Mucosa of rectum (tissue), 2 donors: ENCODE results near the gene CBX3.
"Not testable (repeated sequence)": the region's sequence is repeated elsewhere in the genome, so short reads cannot be mapped to it uniquely, and the experiment has no call there.

ENCODE experiments used
- H3K27ac ChIP-seq, 2 donors: one replicate each; pipeline ENCODE4 v1.7.0; 2013; ENCODE audit warnings: inconsistent platforms in 2 of 2, low read depth in 2 of 2, low read length in 2 of 2
- H3K27me3 ChIP-seq, 2 donors: one replicate each; pipeline ENCODE4 v1.7.0; 2013; ENCODE audit warnings: low read length in 2 of 2; ENCODE audit not compliant: control insufficient read depth in 2 of 2, insufficient read depth in 2 of 2
- H3K36me3 ChIP-seq, 2 donors: one replicate each; pipeline ENCODE4 v1.7.0; 2013; ENCODE audit warnings: low read length in 2 of 2; ENCODE audit not compliant: control insufficient read depth in 2 of 2, insufficient read depth in 2 of 2
- H3K4me1 ChIP-seq, 2 donors: one replicate each; pipeline ENCODE4 v1.7.0; 2013; ENCODE audit warnings: low read length in 2 of 2, mild to moderate bottlenecking in 1 of 2; ENCODE audit not compliant: control insufficient read depth in 2 of 2, insufficient read depth in 2 of 2
- H3K4me3 ChIP-seq, 2 donors: one replicate each; pipeline ENCODE4 v1.7.0; 2013; ENCODE audit warnings: low read length in 2 of 2
- H3K9ac ChIP-seq, 2 donors: one replicate each; pipeline ENCODE4 v1.7.0; 2013; ENCODE audit warnings: low read length in 2 of 2, low read depth in 1 of 2, mild to moderate bottlenecking in 1 of 2
- H3K9me3 ChIP-seq, 2 donors: one replicate each; pipeline ENCODE4 v1.7.0; 2013; ENCODE audit warnings: low read length in 2 of 2; ENCODE audit not compliant: control insufficient read depth in 2 of 2
- donor health status: healthy.
- donor health status: Normal muscosa, but diverticular disease.

The CBX3 gene

GRCh38 chr7:26188206-26188956, 13.2 kb upstream of the CBX3 start:
- Histone ChIP-seq H3K36me3 (peaks cover 49 to 60% of the 10 kb centered on the region in 2 donors), H3K4me3 (no peak overlapping the region), H3K27ac (no peak overlapping the region), H3K9me3 (no peaks in the 10 kb centered on the region), H3K9ac (no peak overlapping the region), H3K27me3 (no peaks in the 10 kb centered on the region), H3K4me1 (peaks cover 0 to 4% of the 10 kb centered on the region in 2 donors)

DNA sequence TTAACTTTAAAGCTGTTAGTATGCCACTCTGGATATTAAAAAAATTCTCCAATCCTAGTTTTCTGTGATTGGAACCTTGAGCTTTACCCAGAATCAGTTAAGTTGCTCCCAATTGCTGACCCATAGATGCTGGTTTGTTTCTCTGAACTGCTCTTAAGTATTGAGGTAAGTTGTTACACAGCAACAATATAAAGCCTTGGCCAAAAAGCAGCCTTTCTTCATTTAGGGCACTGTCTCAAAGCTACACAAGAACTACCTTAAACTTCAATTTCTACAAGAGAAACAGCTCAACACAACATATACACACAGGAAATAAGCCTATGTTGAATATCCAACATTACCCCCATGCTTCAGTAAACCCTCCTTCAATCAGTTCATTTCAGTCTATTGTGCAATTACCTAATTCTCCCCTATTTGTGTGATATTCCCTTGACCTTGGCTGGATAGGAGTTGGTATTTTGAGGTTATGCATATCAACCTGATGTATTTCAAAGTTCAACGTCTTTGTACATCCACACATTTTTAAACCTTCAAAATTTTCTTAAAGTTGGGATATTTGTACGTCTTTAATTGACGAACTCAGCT, 12.5 kb upstream of the CBX3 start:
- no peak overlapping the region for H3K27ac ChIP-seq
- H3K4me3 ChIP-seq = no peak overlapping the region
- H3K36me3 ChIP-seq = peaks cover 55 to 66% of the 10 kb centered on the region in 2 donors
- H3K9me3 ChIP-seq = no peaks in the 10 kb centered on the region
- peaks cover 4 to 8% of the 10 kb centered on the region in 2 donors for H3K4me1 ChIP-seq
- no peaks in the 10 kb centered on the region for H3K27me3 ChIP-seq
- H3K9ac ChIP-seq = no peak overlapping the region

DNA sequence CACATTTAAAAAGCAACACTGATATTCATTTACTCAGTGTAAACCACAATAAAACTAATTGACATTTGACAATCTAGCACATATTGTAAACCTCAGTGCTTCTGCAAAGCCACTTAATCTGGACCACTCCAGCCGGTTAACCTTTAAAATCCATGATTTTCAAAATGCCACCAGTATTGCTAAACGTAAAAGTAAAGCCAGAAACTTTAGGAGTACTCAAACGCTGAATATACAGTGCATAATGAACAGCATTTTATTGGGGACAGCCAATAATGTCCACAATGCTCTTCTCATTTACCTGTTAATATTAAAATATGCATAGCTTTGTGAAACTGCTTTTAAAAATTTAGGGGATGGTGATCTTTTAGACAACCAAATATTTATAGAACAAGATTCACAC, 11.8 kb upstream of the CBX3 start:
- Histone ChIP-seq H3K27me3 (no peaks in the 10 kb centered on the region), H3K36me3 (peaks cover 62 to 71% of the 10 kb centered on the region in 2 donors), H3K4me1 (peaks cover 4 to 12% of the 10 kb centered on the region in 2 donors), H3K27ac (no peak overlapping the region), H3K9ac (no peak overlapping the region), H3K9me3 (no peaks in the 10 kb centered on the region), H3K4me3 (no peak overlapping the region)

GRCh38 chr7:26190417-26190869, 11.1 kb upstream of the CBX3 start:
- no peak overlapping the region for H3K27ac ChIP-seq
- no peaks in the 10 kb centered on the region for H3K27me3 ChIP-seq
- peaks cover 4 to 12% of the 10 kb centered on the region in 2 donors for H3K4me1 ChIP-seq
- H3K9me3 ChIP-seq = no peaks in the 10 kb centered on the region
- peaks cover 65 to 76% of the 10 kb centered on the region in 2 donors for H3K36me3 ChIP-seq
- no peak overlapping the region for H3K9ac ChIP-seq
- no peak overlapping the region for H3K4me3 ChIP-seq

- Histone ChIP-seq H3K36me3 (peaks cover 74 to 85% of the 10 kb centered on the region in 2 donors), H3K4me1 (peaks cover 11 to 20% of the 10 kb centered on the region in 2 donors), H3K27me3 (no peaks in the 10 kb centered on the region)
Measured at GRCh38 chr7:26191233-26191973, 10.1 kb upstream of the CBX3 start.

GRCh38 chr7:26191974-26192479, 9.5 kb upstream of the CBX3 start:
- H3K27ac ChIP-seq = no peak overlapping the region
- peaks cover 80 to 92% of the 10 kb centered on the region in 2 donors for H3K36me3 ChIP-seq
- H3K9ac ChIP-seq = no peak overlapping the region
- no peaks in the 10 kb centered on the region for H3K27me3 ChIP-seq
- H3K4me1 ChIP-seq = peaks cover 15 to 26% of the 10 kb centered on the region in 2 donors
- no peak overlapping the region for H3K4me3 ChIP-seq
- no peaks in the 10 kb centered on the region for H3K9me3 ChIP-seq

More at GRCh38 chr7:26191233-26191973, 10.1 kb upstream of the CBX3 start:
- no peaks in the 10 kb centered on the region for H3K9me3 ChIP-seq
- no peak overlapping the region for H3K4me3 ChIP-seq
- H3K27ac ChIP-seq = no peak overlapping the region
- H3K9ac ChIP-seq = no peak overlapping the region

DNA sequence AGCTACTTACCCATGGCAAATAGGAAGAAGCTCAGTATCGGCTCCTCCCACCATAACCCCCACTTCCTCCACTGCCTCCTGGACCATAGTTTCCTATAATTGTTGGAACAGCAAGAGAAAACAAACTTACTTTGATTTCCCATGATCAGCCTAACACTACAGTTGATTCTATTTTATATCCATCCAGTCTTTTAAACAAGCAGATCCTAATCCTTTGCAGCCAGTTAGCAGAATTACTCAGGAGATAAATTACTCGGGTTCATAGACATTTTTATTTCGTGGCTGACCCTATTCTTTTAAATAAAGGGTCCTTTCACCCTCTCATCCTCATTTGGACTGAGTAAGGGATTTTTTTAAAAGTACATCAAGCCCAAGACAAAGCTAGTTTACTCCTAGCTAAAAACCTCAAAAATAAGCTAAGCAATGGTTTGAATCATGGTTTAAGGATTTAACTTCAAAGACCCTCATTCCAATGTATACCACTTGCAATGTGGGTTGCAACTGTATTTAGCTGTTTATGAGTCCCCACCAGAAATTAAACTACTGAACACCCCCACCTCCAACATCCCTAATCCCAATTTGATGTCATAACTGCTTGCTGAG, 9.0 kb upstream of the CBX3 start:
- Histone ChIP-seq H3K4me1 (peaks cover 19 to 32% of the 10 kb centered on the region in 2 donors), H3K27me3 (no peaks in the 10 kb centered on the region), H3K27ac (no peak overlapping the region), H3K9ac (no peak overlapping the region), H3K4me3 (no peak overlapping the region), H3K36me3 (peaks cover 86 to 91% of the 10 kb centered on the region in 2 donors), H3K9me3 (no peaks in the 10 kb centered on the region)

DNA sequence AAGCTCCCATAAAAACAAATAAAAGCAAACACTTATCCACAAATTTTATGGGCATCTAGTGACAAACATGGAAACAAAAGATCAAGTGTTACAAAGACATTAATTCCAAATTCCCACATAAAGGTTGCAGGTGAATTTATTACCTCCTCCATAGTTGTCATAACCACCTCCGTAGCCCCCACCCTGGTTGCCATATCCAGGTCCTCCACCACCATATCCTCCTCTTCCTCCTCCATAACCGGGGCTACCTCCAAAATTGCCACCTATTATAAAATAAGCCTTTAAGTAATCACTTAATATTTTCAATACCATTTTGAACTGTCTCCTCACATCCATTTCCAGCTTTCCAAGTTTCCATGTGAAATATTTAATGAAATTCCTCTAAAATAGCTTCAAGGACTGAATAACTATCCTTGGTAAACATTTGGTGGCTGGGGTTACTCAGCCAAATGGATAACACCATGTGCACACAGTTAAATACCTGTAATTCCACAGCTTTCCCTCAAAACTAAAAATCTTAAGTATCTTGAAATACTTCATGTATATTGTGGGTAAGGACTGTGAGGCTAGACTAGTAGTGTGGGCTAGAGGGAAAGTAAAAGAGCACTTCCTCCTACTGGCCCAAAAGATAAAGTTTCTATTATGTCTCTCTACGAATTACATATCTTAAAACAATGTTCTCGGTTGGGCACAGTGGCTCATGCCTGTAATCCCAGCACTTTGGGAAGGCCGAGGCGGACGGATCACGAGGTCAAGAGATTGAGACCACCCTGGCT, 7.9 kb upstream of the CBX3 start:
- H3K27ac ChIP-seq = no peak overlapping the region

DNA sequence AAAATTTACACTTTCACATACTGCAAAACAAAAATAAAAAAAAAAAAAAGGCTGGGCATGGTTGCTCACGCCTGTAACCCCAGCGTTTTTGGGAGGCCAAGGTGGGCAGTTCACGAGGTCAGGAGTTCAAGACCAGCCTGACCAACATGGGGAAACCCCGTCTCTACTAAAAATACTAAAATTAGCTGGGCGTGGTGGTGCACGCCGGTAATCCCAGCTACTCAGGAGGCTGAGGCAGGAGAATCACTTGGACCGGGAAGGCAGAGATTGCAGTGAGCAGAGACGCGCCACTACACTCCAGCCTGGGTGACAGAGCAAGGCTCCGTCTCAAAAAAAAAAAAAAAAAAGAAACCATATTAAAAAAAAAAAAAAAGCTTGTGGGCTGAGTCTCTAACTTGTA, 6.8 kb upstream of the CBX3 start:
- not testable (repeated sequence) for H3K27me3 ChIP-seq, H3K9ac ChIP-seq, H3K27ac ChIP-seq, H3K9me3 ChIP-seq, H3K4me3 ChIP-seq
- Histone ChIP-seq H3K36me3 (peaks cover 71 to 72% of the 10 kb centered on the region in 2 donors), H3K4me1 (peaks cover 19 to 36% of the 10 kb centered on the region in 2 donors)

More for the DNA sequence above, 7.9 kb upstream of the CBX3 start:
- H3K36me3 ChIP-seq = peaks cover 82 to 84% of the 10 kb centered on the region in 2 donors
- H3K4me1 ChIP-seq = peaks cover 19 to 36% of the 10 kb centered on the region in 2 donors
- no peak overlapping the region for H3K4me3 ChIP-seq
- H3K9ac ChIP-seq = no peak overlapping the region
- H3K27me3 ChIP-seq = no peaks in the 10 kb centered on the region
- no peaks in the 10 kb centered on the region for H3K9me3 ChIP-seq
